Astrocyte (in vitro differentiated cells and primary cell): Measurements from ENCODE around the gene PRPF4. TPM values are rescaled to one million over a fixed set of nuclear protein-coding genes. Genes with fewer than 3 reads are reported as not detected.

ENCODE experiments used
- DNase-seq: peaks from one replicate; pipeline ENCODE4 v3.0.0-alpha.2; 2010; ENCODE audit warnings: low read depth
- FAIRE-seq: peaks from 2 replicates; lab custom pipeline; 2011; peaks lifted over from hg19 to GRCh38; lab: Jason Lieb, UNC
- H2AFZ ChIP-seq: 2 replicates; pipeline ENCODE4 v1.6.0; 2012; ENCODE audit warnings: low read depth, low read length, inconsistent platforms
- H3K27ac ChIP-seq: 2 replicates; pipeline ENCODE4 v1.5.1; 2011; ENCODE audit warnings: low read depth, low read length, inconsistent platforms
- H3K27me3 ChIP-seq: 2 replicates; pipeline ENCODE4 v1.6.0; 2011; ENCODE audit warnings: low read length, inconsistent platforms; ENCODE audit not compliant: insufficient read depth
- H3K36me3 ChIP-seq: 2 replicates; pipeline ENCODE4 v1.5.1; 2011; ENCODE audit warnings: low read length, inconsistent platforms; ENCODE audit not compliant: insufficient read depth
- H3K4me1 ChIP-seq: 2 replicates; pipeline ENCODE4 v1.5.1; 2011; ENCODE audit warnings: low read length, inconsistent platforms; ENCODE audit not compliant: insufficient read depth
- H3K4me2 ChIP-seq: 2 replicates; pipeline ENCODE4 v1.6.0; 2012; ENCODE audit warnings: low read length, inconsistent platforms
- H3K4me3 ChIP-seq: 2 replicates; pipeline ENCODE4 v1.5.1; 2011; ENCODE audit warnings: low read depth, mild to moderate bottlenecking, low read length, inconsistent platforms; ENCODE audit not compliant: insufficient read depth
- H3K79me2 ChIP-seq: 2 replicates; pipeline ENCODE4 v1.6.0; 2012; ENCODE audit warnings: mild to moderate bottlenecking, low read length, inconsistent platforms; ENCODE audit not compliant: insufficient read depth
- H3K9ac ChIP-seq: 2 replicates; pipeline ENCODE4 v1.6.0; 2012; ENCODE audit warnings: mild to moderate bottlenecking, low read length, inconsistent platforms
- H3K9me3 ChIP-seq: 2 replicates; pipeline ENCODE4 v1.5.1; 2012; ENCODE audit warnings: low read depth, mild to moderate bottlenecking, low read length, inconsistent platforms; ENCODE audit not compliant: insufficient read depth
- H4K20me1 ChIP-seq: 2 replicates; pipeline ENCODE4 v1.6.0; 2012; ENCODE audit warnings: low read length, inconsistent platforms; ENCODE audit not compliant: insufficient read depth
- H3K27ac Mint-ChIP-seq: one replicate; pipeline ENCODE4 v1.8.0; 2021; ENCODE audit warnings: mild to moderate bottlenecking, mixed read lengths; ENCODE audit not compliant: unreplicated experiment
- H3K27me3 Mint-ChIP-seq: one replicate; pipeline ENCODE4 v1.8.0; 2021; ENCODE audit warnings: low read depth, mixed read lengths; ENCODE audit not compliant: unreplicated experiment
- H3K36me3 Mint-ChIP-seq: one replicate; pipeline ENCODE4 v1.8.0; 2021; ENCODE audit warnings: low read depth, mixed read lengths; ENCODE audit not compliant: unreplicated experiment
- H3K4me1 Mint-ChIP-seq: one replicate; pipeline ENCODE4 v1.8.0; 2021; ENCODE audit warnings: low read depth, mixed read lengths; ENCODE audit not compliant: unreplicated experiment
- H3K4me3 Mint-ChIP-seq: one replicate; pipeline ENCODE4 v1.8.0; 2021; ENCODE audit warnings: mild to moderate bottlenecking, moderate library complexity, mixed read lengths; ENCODE audit not compliant: unreplicated experiment
- H3K9me3 Mint-ChIP-seq: one replicate; pipeline ENCODE4 v1.8.0; 2021; ENCODE audit warnings: mild to moderate bottlenecking, mixed read lengths; ENCODE audit not compliant: unreplicated experiment
- EZH2 ChIP-seq: IDR thresholded peaks from 2 replicates; pipeline ENCODE4 v1.6.1; 2012; ENCODE audit warnings: mild to moderate bottlenecking, low read length, inconsistent platforms; ENCODE audit not compliant: insufficient read depth
- total RNA-seq: library from RNA; stranded (reverse); gene quantifications from 2 replicates; pipeline ENCODE4 v1.2.1, GENCODE V29; 2021
- TF ChIP-seq, protein P1 (sequence below): IDR thresholded peaks from 2 replicates; pipeline ENCODE4 v1.5.1; 2011; ENCODE audit warnings: low read depth, mild to moderate bottlenecking, inconsistent platforms, low read length, moderate library complexity; ENCODE audit not compliant: insufficient read depth

Gene PRPF4
- total RNA-seq, 1 donor from 2014 or later = 33.4 TPM

- Histone ChIP-seq H3K4me1 (no peaks in the 10 kb centered on the region), H3K4me3 (no peak overlapping the region), H3K4me2 (no peak overlapping the region), H3K79me2 (no peaks in the 10 kb centered on the region), H4K20me1 (no peaks in the 10 kb centered on the region), H3K9me3 (no peaks in the 10 kb centered on the region), H3K27ac (no peak overlapping the region), H3K9ac (no peak overlapping the region), H3K27me3 (no peaks in the 10 kb centered on the region), H2AFZ (no peak overlapping the region), H3K36me3 (no peaks in the 10 kb centered on the region)
- Mint-ChIP-seq H3K27ac (no peak overlapping the region), H3K4me1 (no peaks in the 10 kb centered on the region), H3K9me3 (peaks cover 6% of the 10 kb centered on the region), H3K27me3 (peaks cover 15% of the 10 kb centered on the region), H3K4me3 (no peak overlapping the region), H3K36me3 (peaks cover 7% of the 10 kb centered on the region)
- FAIRE-seq (no peak), DNase-seq (no peak)
- TF ChIP-seq, protein P1, sequence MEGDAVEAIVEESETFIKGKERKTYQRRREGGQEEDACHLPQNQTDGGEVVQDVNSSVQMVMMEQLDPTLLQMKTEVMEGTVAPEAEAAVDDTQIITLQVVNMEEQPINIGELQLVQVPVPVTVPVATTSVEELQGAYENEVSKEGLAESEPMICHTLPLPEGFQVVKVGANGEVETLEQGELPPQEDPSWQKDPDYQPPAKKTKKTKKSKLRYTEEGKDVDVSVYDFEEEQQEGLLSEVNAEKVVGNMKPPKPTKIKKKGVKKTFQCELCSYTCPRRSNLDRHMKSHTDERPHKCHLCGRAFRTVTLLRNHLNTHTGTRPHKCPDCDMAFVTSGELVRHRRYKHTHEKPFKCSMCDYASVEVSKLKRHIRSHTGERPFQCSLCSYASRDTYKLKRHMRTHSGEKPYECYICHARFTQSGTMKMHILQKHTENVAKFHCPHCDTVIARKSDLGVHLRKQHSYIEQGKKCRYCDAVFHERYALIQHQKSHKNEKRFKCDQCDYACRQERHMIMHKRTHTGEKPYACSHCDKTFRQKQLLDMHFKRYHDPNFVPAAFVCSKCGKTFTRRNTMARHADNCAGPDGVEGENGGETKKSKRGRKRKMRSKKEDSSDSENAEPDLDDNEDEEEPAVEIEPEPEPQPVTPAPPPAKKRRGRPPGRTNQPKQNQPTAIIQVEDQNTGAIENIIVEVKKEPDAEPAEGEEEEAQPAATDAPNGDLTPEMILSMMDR = no peak
- no peak for TF ChIP-seq EZH2
These were observed 44.6 kb downstream of the PRPF4 start for GRCh38 chr9:113320051-113320450.

GRCh38 chr9:113322671-113323070 lies 47.2 kb downstream of the PRPF4 start:
- peaks cover 6% of the 10 kb centered on the region for H3K9me3 Mint-ChIP-seq
- Histone ChIP-seq H2AFZ (no peak overlapping the region), H3K4me2 (no peak overlapping the region), H3K9ac (no peak overlapping the region), H3K9me3 (no peaks in the 10 kb centered on the region), H3K79me2 (no peaks in the 10 kb centered on the region), H3K27ac (no peak overlapping the region), H3K4me1 (no peaks in the 10 kb centered on the region), H3K36me3 (no peaks in the 10 kb centered on the region), H3K27me3 (no peaks in the 10 kb centered on the region), H3K4me3 (no peak overlapping the region), H4K20me1 (no peaks in the 10 kb centered on the region)
- TF ChIP-seq EZH2 = no peak
- TF ChIP-seq, protein P1 = no peak
- no peak overlapping the region for H3K27ac Mint-ChIP-seq
- peaks cover 4% of the 10 kb centered on the region for H3K36me3 Mint-ChIP-seq
- H3K27me3 Mint-ChIP-seq = peaks cover 7% of the 10 kb centered on the region
- DNase-seq (no peak), FAIRE-seq (no peak)
- H3K4me3 Mint-ChIP-seq = no peak overlapping the region
- no peaks in the 10 kb centered on the region for H3K4me1 Mint-ChIP-seq

- no peaks in the 10 kb centered on the region for H3K9me3 ChIP-seq
- H3K9me3 Mint-ChIP-seq = no peaks in the 10 kb centered on the region
- DNase-seq = no peak
- no peaks in the 10 kb centered on the region for H3K4me1 Mint-ChIP-seq
- H3K4me3 ChIP-seq = no peak overlapping the region
- no peak overlapping the region for H3K27ac Mint-ChIP-seq
- no peak overlapping the region for H3K9ac ChIP-seq
- H3K4me2 ChIP-seq = no peak overlapping the region
- no peaks in the 10 kb centered on the region for H3K36me3 ChIP-seq
- no peak overlapping the region for H2AFZ ChIP-seq
- no peaks in the 10 kb centered on the region for H3K27me3 ChIP-seq
- H3K4me3 Mint-ChIP-seq = no peak overlapping the region
- H3K36me3 Mint-ChIP-seq = peaks cover 3% of the 10 kb centered on the region
- no peaks in the 10 kb centered on the region for H4K20me1 ChIP-seq
- H3K4me1 ChIP-seq = no peaks in the 10 kb centered on the region
- H3K79me2 ChIP-seq = no peaks in the 10 kb centered on the region
- TF ChIP-seq, protein P1 = no peak
- TF ChIP-seq EZH2 = no peak
- FAIRE-seq = no peak
- peaks cover 4% of the 10 kb centered on the region for H3K27me3 Mint-ChIP-seq
- no peak overlapping the region for H3K27ac ChIP-seq
These were observed 50.8 kb downstream of the PRPF4 start for GRCh38 chr9:113326230-113326629.
